SKM-1 (cell line): Measurements from ENCODE around the gene PEDS1.
A peak's percentile ranks its signal among the peaks of the same experiment; 100 is the strongest.
"Not testable (repeated sequence)": the region's sequence is repeated elsewhere in the genome, so short reads cannot be mapped to it uniquely, and the experiment has no call there.

Experiments
- DNase-seq: peaks from one replicate; lab custom pipeline; 2025; ENCODE audit not compliant: unreplicated experiment; lab: John Stamatoyannopoulos, UW

The PEDS1 gene

DNA sequence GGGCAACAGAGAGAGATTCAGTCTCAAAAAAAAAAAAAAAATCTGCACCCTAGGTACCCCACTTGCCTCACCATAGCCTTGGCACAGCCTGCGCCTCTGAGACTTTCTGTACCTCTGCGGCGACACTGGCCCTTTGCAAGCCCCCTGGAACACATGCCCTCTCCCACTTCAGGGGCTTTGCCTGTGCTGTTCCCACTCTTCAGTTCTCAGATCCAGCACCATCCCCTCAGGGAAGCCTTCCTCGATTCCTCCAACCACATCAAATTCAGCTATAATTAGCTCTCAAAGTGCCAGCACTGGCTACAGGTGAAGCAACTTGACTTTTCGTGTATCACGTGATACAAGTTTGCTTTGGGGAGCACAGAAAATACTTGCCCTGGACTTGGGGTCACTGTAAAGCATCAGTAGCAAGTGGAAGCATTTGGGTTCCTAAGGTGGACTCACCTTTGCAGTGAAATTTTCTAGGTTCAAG lies 38.4 kb downstream of the PEDS1 start:
- no peak for DNase-seq

DNA sequence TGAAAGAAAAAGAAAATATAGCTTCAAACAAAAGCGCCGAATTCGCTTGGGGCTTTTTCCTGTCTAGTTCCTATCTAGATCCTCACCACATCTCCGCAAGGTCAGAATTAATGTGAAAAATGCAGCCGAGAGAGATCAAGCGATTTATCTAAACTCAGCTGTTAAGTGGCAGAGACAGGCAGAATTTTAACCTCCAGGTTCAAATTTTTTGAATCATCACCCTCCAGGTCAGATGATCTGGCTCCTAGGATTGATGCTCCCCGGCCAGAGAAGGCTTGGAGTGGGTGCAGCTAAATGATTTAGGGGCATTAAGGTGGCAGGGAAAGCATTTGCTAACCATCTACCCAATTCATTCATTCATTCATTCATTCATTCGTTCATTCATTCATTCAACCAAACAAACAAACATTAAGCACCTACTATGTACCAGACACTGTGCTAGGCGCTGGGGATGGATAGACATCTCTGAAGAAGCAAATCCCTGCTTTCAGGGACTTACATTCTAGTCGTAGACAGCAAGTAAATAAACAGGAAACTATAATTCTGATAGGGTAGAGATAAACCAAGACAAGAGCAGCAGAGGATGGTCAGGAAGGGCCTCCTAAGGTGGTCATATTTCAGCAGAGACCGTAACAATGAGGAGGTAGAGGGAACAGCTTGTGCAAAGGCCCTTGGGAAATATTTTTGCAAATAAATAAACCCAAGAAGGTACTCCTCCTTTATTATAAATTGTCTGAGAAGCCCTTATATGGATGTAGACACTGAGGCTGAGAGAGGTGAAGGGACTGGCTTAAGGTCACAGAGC lies 39.9 kb downstream of the PEDS1 start:
- DNase-seq, result no peak

DNA sequence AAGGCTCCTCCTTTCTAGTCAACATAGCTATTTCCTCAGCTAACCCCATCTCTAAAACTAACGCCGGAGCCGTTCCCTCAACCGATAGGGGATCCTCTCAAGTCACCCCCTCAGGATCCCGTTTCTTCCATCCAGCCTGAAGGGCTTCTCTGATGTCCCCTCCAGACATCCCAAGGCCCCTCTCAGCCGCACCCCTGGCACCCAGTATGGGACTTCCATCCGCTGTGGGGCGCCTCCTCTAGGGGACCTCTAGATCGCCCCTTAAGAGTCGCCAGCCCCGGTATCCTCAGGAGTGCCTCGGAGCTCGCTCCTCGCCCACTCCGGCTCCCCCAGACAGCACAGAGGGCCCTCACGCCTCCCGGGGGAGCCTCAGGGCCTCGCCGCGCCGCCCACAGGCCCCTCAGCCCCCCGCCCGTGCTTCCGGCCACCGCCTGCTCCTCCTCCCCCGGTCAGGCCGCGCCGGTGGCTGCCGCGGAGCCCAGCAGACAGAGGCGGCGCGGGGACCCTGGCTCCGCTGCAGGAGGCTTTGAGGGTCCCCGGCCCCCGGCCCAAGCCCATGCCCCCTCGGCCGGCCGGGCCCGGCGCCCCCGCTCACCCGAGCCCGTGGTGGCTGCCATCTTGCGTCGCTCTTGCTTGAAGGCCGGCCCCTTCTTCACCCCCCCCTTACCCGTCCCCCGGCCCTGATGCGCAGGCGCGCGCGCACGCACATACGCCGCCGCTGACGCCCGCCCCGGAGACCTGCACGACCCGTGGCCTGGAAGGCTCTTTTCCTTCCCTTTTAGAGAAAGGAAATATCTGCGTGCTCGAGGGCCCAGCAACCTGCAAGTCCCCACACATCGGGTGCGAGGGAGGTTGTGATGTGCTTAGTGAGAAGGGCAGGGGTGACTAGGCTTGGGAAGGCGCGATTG lies 40.8 kb downstream of the PEDS1 start, which contains the start of gene UBE2V1:
TSS of gene UBE2V1 (minus strand) at position 639 of the 908 bp plus-strand sequence. CDS start at position 617, 22 bp downstream.
- peak; percentile 81 for DNase-seq

DNA sequence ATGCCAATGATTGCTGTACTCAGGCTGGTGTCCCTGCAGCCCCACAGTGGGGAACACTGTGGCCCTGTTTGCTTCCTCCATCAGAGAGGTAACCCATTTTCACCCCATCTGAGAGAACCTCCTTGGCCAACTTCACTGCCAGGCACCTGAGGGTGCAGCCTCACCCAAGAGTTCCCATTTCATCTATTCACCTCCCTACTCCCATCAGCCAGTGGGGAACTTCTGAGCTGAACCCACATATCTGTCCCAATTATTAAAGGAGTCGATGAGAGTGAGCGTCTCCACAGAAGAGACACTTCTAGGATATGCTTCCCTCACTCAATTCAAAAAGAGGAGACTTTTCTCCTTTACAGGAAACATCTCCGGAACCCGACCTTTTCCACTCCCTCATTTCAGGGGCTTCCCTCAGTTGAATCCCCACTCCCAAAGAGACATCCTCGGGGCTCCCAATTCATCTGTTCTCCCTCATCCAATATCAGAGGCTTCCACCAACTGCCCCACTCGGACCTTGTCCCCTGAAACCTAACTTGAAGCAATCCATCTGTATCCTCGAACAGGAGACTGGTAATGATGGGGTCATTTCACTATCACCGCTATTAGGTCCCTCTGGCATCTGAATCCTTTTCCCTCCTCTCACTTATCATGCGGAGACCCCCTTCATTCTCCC lies 41.6 kb downstream of the PEDS1 start:
- no peak for DNase-seq

DNA sequence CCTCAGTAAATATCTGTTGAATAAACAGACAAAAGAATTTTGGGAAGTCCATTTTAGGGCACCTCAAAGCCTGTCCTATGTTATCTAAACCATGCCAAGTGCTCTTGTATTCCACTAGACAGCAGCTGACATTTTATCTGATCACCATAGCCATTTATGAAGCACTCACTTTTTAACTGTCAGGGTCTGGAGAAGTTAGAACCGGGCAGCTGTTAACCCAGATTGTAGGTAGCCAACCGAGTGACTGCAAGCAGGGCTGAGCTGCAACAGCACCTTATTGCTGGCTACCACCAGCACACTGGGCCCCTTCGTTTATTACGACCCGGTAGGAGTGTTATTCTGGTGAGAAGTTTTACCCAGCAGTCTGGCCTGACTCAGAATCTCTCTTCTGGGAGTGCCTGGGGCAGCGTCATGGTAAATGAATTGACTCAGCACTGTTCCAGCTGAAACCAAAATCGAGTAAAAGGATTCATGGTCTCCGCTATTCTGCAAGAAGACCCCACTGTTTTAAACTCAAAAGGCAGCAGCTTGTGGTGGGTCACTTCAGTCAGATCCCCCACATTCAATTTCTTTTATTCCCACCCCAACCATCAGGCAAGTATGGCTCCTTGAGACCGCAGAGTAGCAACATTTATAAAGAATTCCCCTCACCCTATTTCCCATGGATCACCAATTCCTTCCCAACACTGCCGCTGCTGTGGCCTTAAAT lies 42.2 kb downstream of the PEDS1 start:
- no peak for DNase-seq

DNA sequence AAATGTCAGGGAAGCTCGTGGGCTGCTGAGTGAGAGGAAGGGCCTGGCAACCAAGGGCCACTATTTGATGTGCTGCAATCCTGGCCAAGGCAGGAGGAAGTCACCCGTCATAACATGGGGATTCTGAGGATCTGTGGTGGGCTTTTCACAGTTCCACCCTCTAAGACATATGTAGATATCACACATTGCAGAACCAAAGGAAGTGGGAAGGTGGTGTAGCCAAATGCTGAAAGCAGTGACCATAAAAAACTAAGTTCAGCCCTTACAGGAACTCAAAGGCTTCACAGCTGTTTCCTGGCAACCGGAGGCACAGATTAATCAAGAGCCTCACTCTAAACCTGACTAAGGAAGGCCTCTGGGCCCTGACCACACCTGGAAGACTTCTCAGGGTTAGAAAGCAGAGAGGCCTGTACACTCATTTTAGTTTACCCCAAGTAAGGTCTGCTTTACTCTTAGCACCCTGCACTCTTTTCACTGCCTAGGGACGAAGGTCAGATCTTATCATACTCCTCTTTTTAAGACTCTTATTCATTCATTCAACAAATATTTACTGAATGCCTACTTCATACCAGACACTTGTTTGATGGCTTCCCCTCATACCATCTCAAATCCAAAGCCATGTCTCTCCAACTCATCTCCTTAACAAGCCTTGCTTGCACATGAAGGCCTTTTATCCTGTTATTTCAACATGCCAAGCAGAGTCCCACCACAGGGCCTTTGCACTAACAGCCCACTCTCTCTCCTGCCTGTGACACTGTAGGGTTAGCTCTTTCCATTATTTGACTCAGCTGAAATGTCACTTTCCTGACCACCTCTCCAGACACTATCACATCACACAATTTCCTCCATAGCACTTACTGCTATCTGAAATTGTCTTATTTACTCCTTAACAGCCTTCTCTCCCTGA lies 43.1 kb downstream of the PEDS1 start:
- DNase-seq, result peak; percentile 39

DNA sequence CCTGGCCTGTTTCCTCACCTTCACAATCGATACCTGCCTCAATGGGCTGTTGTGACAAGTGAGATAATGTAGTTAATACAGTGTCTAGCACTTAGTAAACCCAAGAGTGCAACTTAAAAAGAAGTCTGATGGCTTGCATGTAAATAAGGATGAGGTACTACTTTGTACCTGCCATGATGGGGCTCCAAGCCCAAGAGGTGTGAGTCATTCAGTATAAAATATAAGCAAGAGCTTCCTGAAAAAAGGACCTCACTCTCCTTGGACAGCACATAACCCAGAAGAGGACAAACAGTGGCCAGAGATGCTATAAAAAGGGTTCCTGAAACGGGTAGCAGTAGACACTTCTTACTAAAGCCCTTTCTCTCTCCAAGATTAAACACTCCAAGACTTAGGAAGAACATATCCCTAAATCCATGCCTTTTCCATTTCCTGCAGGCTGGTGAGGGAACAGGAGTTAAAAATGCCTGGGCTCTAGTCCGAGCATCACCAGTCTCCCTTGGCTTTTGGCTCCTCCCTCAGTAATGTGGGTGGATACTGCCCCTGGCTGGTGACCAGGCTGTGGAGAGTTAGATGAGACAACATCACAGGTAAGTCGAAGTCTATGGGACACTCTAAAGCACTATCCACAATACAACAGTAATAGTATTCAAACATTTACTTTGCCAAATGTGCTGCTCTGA lies 44.8 kb downstream of the PEDS1 start:
- DNase-seq, result no peak

DNA sequence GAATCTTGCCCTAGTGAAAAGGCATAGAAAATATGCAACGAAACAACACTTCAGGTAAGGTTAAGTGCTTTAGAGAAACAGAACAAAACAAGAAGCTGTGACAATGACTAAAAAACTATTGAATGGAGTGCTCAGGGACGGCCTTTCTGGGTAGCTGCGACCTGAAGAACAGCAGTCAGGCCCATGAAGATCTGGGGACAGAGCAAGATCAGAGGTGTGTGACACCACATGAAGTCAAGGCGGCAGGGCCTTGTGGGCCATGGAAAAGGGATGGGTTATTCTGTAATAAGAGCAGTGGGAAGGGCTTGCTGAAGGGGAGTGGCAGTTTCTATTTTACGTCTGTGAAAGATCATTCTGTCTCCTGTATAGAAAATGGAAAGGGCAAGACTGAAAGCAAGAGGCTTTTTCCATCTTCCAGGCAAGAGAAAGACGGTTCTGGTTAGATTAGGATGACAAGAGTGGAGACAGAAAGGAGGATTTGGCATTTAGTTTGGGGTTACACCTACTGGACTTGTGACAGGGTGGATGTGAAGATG lies 45.7 kb downstream of the PEDS1 start:
- DNase-seq, result no peak

DNA sequence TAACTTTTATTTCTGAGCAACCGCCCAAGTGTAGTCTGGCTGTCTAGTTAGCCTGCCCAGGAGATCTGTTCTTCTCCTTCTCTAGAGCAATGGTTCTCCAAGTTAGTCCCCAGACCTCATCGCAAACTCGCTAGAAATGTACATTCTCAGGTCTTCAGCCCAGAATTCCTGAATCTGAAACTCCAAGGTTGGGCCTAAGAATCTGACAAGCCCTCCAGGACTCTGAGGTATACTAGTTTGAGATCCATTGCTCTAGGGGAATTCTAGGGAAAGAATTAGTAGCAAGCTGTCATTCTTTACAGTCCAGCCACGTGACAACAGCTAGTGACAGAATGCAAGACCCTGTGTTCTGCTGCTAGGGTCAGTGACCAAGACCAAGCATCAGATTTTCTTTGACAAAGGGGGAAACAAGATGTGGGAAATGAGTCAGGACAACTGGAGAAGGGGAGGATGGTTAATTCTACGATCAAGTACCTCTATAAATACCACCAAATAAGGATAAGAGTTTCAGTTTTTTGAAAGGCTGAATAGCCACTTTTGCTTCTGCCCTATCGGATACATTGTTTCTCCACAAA lies 46.4 kb downstream of the PEDS1 start:
- DNase-seq, result no peak

DNA sequence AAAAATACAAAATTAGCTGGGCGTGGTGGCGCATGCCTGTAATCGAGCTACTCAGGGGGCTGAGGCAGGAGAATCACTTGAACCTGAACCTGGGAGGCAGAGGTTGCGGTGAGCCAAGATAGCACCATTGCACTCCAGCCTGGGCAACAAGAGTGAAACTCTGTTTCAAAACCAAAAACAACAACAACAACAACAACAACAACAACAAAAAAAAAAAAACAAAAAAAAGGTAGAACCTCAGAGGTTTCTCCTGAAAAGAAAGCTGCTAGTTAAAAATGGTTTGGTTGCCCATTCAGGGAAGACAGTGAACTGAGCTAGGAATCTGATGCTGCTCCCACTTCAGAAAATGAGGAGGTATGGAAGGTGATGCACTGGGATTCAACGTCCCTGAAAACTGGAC lies 46.9 kb downstream of the PEDS1 start:
- DNase-seq, result not testable (repeated sequence)
